ENCODE measurements around the gene LDLRAP1.

The LDLRAP1 gene

GRCh38 chr1:25561421-25562100 is 18.2 kb downstream of the LDLRAP1 start:
- no peaks in the 10 kb centered on the region for H3K36me3 Mint-ChIP-seq
- peak overlapping the region; percentile 98 for H3K27ac Mint-ChIP-seq
- H3K9me3 Mint-ChIP-seq = no peaks in the 10 kb centered on the region
- peak overlapping the region; percentile 91 for H3K4me3 Mint-ChIP-seq
- peaks cover 92% of the 10 kb centered on the region for H3K4me1 Mint-ChIP-seq
- no peaks in the 10 kb centered on the region for H3K27me3 Mint-ChIP-seq

- Mint-ChIP-seq H3K9me3 (no peaks in the 10 kb centered on the region), H3K36me3 (no peaks in the 10 kb centered on the region), H3K27me3 (no peaks in the 10 kb centered on the region), H3K27ac (peak overlapping the region; percentile 98), H3K4me3 (peak overlapping the region; percentile 91), H3K4me1 (peaks cover 92% of the 10 kb centered on the region)
These were observed 18.9 kb downstream of the LDLRAP1 start for GRCh38 chr1:25562101-25562927.

GRCh38 chr1:25562928-25563283 is 19.5 kb downstream of the LDLRAP1 start:
- Mint-ChIP-seq H3K27ac (peak overlapping the region; percentile 98), H3K4me1 (peaks cover 91% of the 10 kb centered on the region), H3K4me3 (peak overlapping the region; percentile 91), H3K36me3 (no peaks in the 10 kb centered on the region), H3K27me3 (no peaks in the 10 kb centered on the region), H3K9me3 (no peaks in the 10 kb centered on the region)

DNA sequence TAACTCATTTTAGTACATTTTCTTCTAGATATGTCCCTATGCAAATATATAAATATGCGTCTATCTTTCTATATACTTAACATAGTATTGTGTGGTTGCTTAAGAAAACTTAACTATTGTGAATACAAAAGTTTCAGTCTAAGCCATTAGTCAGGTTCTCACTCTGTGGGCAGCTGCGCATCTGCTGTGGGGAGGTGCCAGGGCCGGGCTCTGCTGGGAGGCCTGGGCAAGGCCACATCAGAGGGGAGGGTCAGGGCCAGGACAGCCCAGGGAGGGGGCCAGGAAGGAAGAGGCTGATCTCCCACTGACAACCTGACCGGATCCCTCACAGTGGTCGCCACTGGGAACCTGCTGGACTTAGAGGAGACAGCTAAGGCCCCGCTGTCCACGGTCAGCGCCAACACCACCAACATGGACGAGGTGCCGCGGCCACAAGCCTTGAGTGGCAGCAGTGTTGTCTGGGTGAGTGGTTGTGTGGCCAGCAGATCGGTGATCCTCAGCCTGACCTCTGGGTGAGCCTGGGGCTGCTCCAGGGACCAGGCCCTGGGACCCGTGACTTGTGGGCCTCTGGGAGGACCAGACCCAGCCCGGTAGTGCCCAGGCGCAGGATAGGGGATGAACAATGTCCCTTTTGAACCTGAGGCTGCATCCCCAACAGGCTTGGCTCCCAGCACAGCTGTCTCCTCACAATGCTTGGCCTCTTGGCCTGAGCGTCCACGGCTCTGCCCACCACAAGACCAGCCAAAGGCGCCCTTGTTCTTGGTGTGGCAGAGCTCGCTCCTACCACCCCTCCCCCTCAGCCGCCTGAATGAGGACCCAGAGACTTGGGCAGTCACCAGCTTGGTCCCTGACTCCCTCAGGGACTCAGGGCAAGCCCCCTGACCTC is 20.2 kb downstream of the LDLRAP1 start:
- no peaks in the 10 kb centered on the region for H3K9me3 Mint-ChIP-seq
- H3K36me3 Mint-ChIP-seq = no peaks in the 10 kb centered on the region
- no peaks in the 10 kb centered on the region for H3K27me3 Mint-ChIP-seq
- peaks cover 91% of the 10 kb centered on the region for H3K4me1 Mint-ChIP-seq
- peak overlapping the region; percentile 91 for H3K4me3 Mint-ChIP-seq
- H3K27ac Mint-ChIP-seq = peak overlapping the region; percentile 98

- Mint-ChIP-seq H3K4me3 (peak overlapping the region; percentile 91), H3K27ac (peak overlapping the region; percentile 91), H3K4me1 (peaks cover 90% of the 10 kb centered on the region), H3K27me3 (no peaks in the 10 kb centered on the region), H3K9me3 (no peaks in the 10 kb centered on the region), H3K36me3 (no peaks in the 10 kb centered on the region)
These were observed 21.6 kb downstream of the LDLRAP1 start for GRCh38 chr1:25564777-25565574.

DNA sequence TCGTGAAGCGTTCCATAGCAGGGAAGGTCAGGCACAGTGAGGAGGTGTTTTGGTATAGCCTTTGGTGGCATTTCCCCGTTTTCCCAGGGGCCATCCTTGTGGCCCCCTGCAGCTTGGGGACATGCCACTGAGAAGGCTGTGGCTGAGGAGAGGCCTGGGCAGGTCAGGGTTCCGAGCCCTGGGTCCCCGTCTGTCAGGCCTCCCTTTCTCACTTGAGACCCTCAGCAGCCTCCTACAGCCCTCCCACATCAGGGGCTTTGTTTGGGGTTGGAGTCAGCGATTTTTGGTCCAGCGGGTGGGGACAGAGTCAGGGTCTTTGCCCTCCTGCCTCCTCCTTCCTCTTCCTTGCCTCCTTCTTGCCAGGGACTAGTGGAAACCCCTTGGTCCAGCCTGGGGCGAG is 22.2 kb downstream of the LDLRAP1 start:
- Mint-ChIP-seq H3K36me3 (no peaks in the 10 kb centered on the region), H3K27me3 (no peaks in the 10 kb centered on the region), H3K9me3 (no peaks in the 10 kb centered on the region), H3K4me3 (peak overlapping the region; percentile 91), H3K4me1 (peaks cover 87% of the 10 kb centered on the region), H3K27ac (peak overlapping the region; percentile 91)

- Mint-ChIP-seq H3K4me1 (peaks cover 85% of the 10 kb centered on the region), H3K27me3 (no peaks in the 10 kb centered on the region), H3K36me3 (no peaks in the 10 kb centered on the region), H3K9me3 (no peaks in the 10 kb centered on the region), H3K27ac (peak overlapping the region; percentile 86), H3K4me3 (peak overlapping the region; percentile 66)
These were observed 22.8 kb downstream of the LDLRAP1 start for GRCh38 chr1:25566176-25566729.

- H3K27me3 Mint-ChIP-seq = no peaks in the 10 kb centered on the region
- H3K4me3 Mint-ChIP-seq = peak overlapping the region; percentile 65
- no peaks in the 10 kb centered on the region for H3K9me3 Mint-ChIP-seq
- H3K27ac Mint-ChIP-seq = peak overlapping the region; percentile 86
- peaks cover 85% of the 10 kb centered on the region for H3K4me1 Mint-ChIP-seq
- H3K36me3 Mint-ChIP-seq = no peaks in the 10 kb centered on the region
These were observed 23.4 kb downstream of the LDLRAP1 start for GRCh38 chr1:25566730-25567341.

GRCh38 chr1:25567710-25568089 is 24.3 kb downstream of the LDLRAP1 start:
- Mint-ChIP-seq H3K4me3 (peak overlapping the region; percentile 57), H3K9me3 (no peaks in the 10 kb centered on the region)

DNA sequence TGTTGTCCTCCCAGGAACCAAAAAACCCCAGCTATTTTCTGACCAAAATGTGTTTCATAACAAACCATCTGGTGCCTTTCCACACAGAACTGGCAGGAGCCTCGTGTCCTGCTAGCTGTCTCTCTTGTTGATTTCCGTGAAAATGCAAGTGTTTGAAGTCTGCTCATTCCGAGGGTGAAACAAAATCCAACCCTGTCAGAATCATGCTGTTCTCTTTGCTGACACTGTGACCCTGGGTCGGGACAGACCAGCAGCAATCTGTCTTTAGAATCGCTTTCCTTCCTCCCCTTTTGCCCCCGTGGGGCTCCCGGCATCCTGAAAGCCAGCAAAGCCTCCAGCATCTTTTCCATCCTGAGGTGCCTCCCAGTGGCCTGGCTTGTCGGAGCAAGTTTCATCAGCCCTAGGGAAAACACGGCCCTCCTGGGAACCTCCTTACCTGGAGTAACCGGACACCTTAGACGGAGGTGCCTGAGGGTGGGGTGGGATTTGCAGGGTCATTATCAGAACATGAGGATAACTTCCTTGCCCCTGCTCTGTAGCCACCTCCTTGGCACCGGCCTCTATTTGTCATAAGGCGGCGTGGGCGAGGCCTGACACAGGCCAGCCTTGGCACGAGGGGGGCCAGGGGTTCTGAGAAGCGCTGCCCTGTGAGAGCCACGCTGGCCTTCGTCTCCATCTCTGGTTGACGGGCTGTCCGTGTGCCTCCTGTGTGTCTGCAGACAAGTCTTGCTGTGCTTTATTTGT is 24.9 kb downstream of the LDLRAP1 start:
- Mint-ChIP-seq H3K27ac (peak overlapping the region; percentile 83), H3K27me3 (no peaks in the 10 kb centered on the region), H3K9me3 (no peaks in the 10 kb centered on the region), H3K36me3 (no peaks in the 10 kb centered on the region), H3K4me3 (peak overlapping the region; percentile 57), H3K4me1 (peaks cover 88% of the 10 kb centered on the region)

More at GRCh38 chr1:25567710-25568089, 24.3 kb downstream of the LDLRAP1 start:
- H3K36me3 Mint-ChIP-seq = no peaks in the 10 kb centered on the region
- H3K27me3 Mint-ChIP-seq = no peaks in the 10 kb centered on the region
- H3K4me1 Mint-ChIP-seq = peaks cover 88% of the 10 kb centered on the region
- H3K27ac Mint-ChIP-seq = peak overlapping the region; percentile 83

DNA sequence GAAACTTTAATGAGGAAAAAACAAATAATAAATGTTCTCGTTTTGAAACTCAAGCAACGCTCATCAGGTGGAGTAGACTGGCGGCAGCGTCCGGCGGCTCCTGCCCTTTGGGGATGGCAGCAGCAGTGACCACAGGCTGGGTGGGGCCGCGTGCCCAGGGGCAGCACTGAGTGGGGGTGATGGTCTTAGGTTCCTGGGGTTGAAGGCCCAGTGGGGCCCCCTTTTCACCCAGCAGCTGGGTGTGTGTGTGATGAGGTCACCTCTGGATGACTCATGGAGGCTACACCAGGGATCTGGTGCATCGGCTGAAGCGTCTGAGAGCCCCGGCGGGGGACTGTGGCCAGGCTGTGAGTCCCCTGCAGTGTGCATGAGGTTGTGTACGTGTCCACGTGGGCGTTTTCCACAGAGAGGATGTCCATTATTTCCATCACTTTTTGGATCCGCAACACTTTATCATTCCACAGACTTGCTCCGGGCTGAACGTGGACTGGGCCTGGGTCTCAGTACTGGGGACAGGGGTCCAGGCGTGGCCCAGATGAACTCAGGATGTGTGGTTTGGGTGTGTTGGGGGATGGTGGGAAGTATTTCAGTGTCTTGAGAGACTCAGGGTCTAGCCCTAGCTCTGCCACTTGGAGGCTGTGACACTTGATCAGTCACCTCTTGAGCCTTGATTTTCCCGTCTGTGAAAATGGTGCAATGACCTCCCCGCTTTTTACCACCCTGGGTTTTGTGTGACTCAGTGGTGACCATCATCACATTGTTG is 25.6 kb downstream of the LDLRAP1 start:
- H3K4me1 Mint-ChIP-seq = peaks cover 87% of the 10 kb centered on the region
- H3K4me3 Mint-ChIP-seq = peak overlapping the region; percentile 4
- peak overlapping the region; percentile 83 for H3K27ac Mint-ChIP-seq

GRCh38 chr1:25569597-25570396 is 26.4 kb downstream of the LDLRAP1 start:
- Mint-ChIP-seq H3K4me1 (peaks cover 87% of the 10 kb centered on the region), H3K9me3 (no peaks in the 10 kb centered on the region), H3K36me3 (no peaks in the 10 kb centered on the region), H3K27me3 (no peaks in the 10 kb centered on the region), H3K27ac (peak overlapping the region; percentile 68), H3K4me3 (no peak overlapping the region)

More for the DNA sequence above, 25.6 kb downstream of the LDLRAP1 start:
- no peaks in the 10 kb centered on the region for H3K27me3 Mint-ChIP-seq
- no peaks in the 10 kb centered on the region for H3K9me3 Mint-ChIP-seq
- H3K36me3 Mint-ChIP-seq = no peaks in the 10 kb centered on the region
